Spleen (tissue), 11 donors: ENCODE measurements around the gene MAN1A2. TPM values are rescaled to one million over a fixed set of nuclear protein-coding genes. Genes with fewer than 3 reads are reported as not detected.

ENCODE experiments used
- DNase-seq: peaks from one replicate; pipeline ENCODE4 v3.0.0-alpha.2; 2020
- H3K27ac ChIP-seq, 8 donors: fragments of 200-600 bp; sonication (generic) in 7 of 8; 1 replicate in 4 of 8; 2 replicates in 4 of 8; pipeline versions ENCODE4 v1.5.0 to v1.8.0; 2016 to 2021; ENCODE audit warnings: inconsistent platforms in 4 of 8, mild to moderate bottlenecking in 4 of 8, moderate library complexity in 1 of 8
- H3K27me3 ChIP-seq, 7 donors: fragments of 200-600 bp; sonication (generic) in 6 of 7; replicated peaks in 1 of 7; 1 replicate in 4 of 7; 2 replicates in 3 of 7; pipeline versions ENCODE4 v1.5.0 to v1.8.0; 2016 to 2021; ENCODE audit warnings: inconsistent platforms in 3 of 7, mild to moderate bottlenecking in 1 of 7
- H3K36me3 ChIP-seq, 6 donors: fragments of 200-600 bp; sonication (generic) in 5 of 6; 1 replicate in 4 of 6; 2 replicates in 2 of 6; pipeline versions ENCODE4 v1.5.0 to v1.8.0; 2016 to 2021; ENCODE audit warnings: inconsistent platforms in 2 of 6
- H3K4me1 ChIP-seq, 6 donors: fragments of 200-600 bp; sonication (generic) in 5 of 6; 1 replicate in 3 of 6; 2 replicates in 3 of 6; pipeline versions ENCODE4 v1.5.0 to v1.8.0; 2016 to 2021; ENCODE audit warnings: inconsistent platforms in 3 of 6
- H3K4me3 ChIP-seq, 8 donors: fragments of 200-600 bp; sonication (generic) in 7 of 8; 1 replicate in 4 of 8; 2 replicates in 4 of 8; pipeline versions ENCODE4 v1.5.0 to v1.8.0; 2016 to 2021; ENCODE audit warnings: inconsistent platforms in 4 of 8, mild to moderate bottlenecking in 4 of 8, moderate library complexity in 2 of 8
- H3K9me3 ChIP-seq, 8 donors: fragments of 200-600 bp; sonication (generic) in 7 of 8; 1 replicate in 4 of 8; 2 replicates in 4 of 8; pipeline versions ENCODE4 v1.5.0 to v1.8.0; 2016 to 2021; ENCODE audit warnings: inconsistent platforms in 4 of 8
- POLR2A ChIP-seq, 3 donors: fragments of 450-650 bp; IDR thresholded peaks; one replicate each; pipeline ENCODE4 v1.5.1; 2017; ENCODE audit warnings: antibody characterized with exemption in 3 of 3, mild to moderate bottlenecking in 1 of 3
- POLR2AphosphoS5 ChIP-seq, 3 donors: sonication (generic); formaldehyde crosslinking; IDR thresholded peaks; one replicate each; pipeline ENCODE4 v1.5.1; 2017; ENCODE audit warnings: antibody characterized with exemption in 3 of 3
- WGBS, 5 donors: extraction: QIAGEN DNeasy Blood & Tissue Kit in 3 of 5; methylation state at CpG; one replicate each; pipeline versions ENCODE4 v1.1.5 to v1.1.7; 2013 to 2018; 5-methylcytosine and 5-hydroxymethylcytosine counted together
- intact Hi-C: fragments of 100-400 bp; cut with DNase I; formaldehyde crosslinking; loops from one replicate; pipeline ENCODE4 v1.15.0; 2023; ENCODE audit warnings: low total_unique reads
- polyA plus RNA-seq, 3 donors: library from polyadenylated mRNA; stranded (reverse); fragments of 200-250 nt; gene quantifications; one replicate each; pipeline ENCODE4 v1.2.1, GENCODE V29; 2013
- total RNA-seq, 7 donors: library from RNA; depleted of rRNA in 3 of 7; stranded (reverse); fragments of >200 nt in 3 of 7; fragmentation: NEBNext Ultra II Directional in 4 of 7; extraction: Animal tissue kit (Norgen Biotek cat#: 25700) in 4 of 7; gene quantifications; one replicate each; pipeline versions ENCODE4 v1.1.0 to v1.2.1, GENCODE V29; 2016 to 2021
- TF ChIP-seq, protein P1 (sequence below), 11 experiments: fragments of 200-600 bp in 7 of 11; fragments of 450-650 bp in 4 of 11; sonication (generic) in 4 of 11; IDR thresholded peaks in 8 of 11; conservative IDR thresholded peaks in 3 of 11; 1 replicate in 7 of 11; 2 replicates in 4 of 11; pipeline versions ENCODE4 v1.4.0 to v1.8.0; 2016 to 2021; ENCODE audit warnings: antibody characterized with exemption in 11 of 11, inconsistent platforms in 4 of 11, mild to moderate bottlenecking in 1 of 11
- donor health status: healthy with polysubstance abuse.
- donor health status: DM: no; HTN: no; CAD: no; lungs with moderate emphysema.
- donor health status: DM: no; HTN: no; CAD: no.
- donor health status: Bipolar disorder and iron deficiency.
- donor health status: healthy.
- donor health status: DM: no; HTN: no; CAD: no.
- donor health status: DM: yes; HTN: yes; CAD: no.

Gene MAN1A2
- total and polyA plus RNA-seq, 10 donors = 4.1 to 52.4 (median 42.6) TPM

GRCh38 chr1:117574161-117574835 is 207.0 kb downstream of the MAN1A2 start:
- no peak for DNase-seq
- no peaks in the 10 kb centered on the region for H3K9me3 ChIP-seq
- no peaks in the 10 kb centered on the region for H3K36me3 ChIP-seq
- no peak overlapping the region for H3K4me3 ChIP-seq
- TF ChIP-seq POLR2AphosphoS5 (IDR thresholded peaks at IDR 0.05) (no peak), POLR2A (IDR thresholded peaks at IDR 0.05) (no peak)
- TF ChIP-seq, protein P1, sequence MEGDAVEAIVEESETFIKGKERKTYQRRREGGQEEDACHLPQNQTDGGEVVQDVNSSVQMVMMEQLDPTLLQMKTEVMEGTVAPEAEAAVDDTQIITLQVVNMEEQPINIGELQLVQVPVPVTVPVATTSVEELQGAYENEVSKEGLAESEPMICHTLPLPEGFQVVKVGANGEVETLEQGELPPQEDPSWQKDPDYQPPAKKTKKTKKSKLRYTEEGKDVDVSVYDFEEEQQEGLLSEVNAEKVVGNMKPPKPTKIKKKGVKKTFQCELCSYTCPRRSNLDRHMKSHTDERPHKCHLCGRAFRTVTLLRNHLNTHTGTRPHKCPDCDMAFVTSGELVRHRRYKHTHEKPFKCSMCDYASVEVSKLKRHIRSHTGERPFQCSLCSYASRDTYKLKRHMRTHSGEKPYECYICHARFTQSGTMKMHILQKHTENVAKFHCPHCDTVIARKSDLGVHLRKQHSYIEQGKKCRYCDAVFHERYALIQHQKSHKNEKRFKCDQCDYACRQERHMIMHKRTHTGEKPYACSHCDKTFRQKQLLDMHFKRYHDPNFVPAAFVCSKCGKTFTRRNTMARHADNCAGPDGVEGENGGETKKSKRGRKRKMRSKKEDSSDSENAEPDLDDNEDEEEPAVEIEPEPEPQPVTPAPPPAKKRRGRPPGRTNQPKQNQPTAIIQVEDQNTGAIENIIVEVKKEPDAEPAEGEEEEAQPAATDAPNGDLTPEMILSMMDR (IDR thresholded peaks at IDR 0.05 in 8 of 11, conservative IDR thresholded peaks at IDR 0.05 in 3 of 11) = no peak
- H3K27me3 ChIP-seq = no peaks in the 10 kb centered on the region
- intact Hi-C loops = no loop called here
- H3K4me1 ChIP-seq = peaks cover 0 to 17% (median 16%) of the 10 kb centered on the region in 6 donors
- whole genome bisulfite sequencing, 5 donors = 82 to 91% (median 84%) methylated on average over 5 of the region's 5 CpGs
- H3K27ac ChIP-seq = no peak overlapping the region

GRCh38 chr1:117575586-117576225 is 208.5 kb downstream of the MAN1A2 start:
- Histone ChIP-seq H3K4me1 (peaks cover 0 to 17% (median 16%) of the 10 kb centered on the region in 6 donors), H3K36me3 (no peaks in the 10 kb centered on the region), H3K4me3 (no peak overlapping the region), H3K27me3 (no peaks in the 10 kb centered on the region), H3K9me3 (no peaks in the 10 kb centered on the region), H3K27ac (no peak overlapping the region)
- intact Hi-C loops = no loop called here
- TF ChIP-seq POLR2AphosphoS5 (IDR thresholded peaks at IDR 0.05) (no peak), POLR2A (IDR thresholded peaks at IDR 0.05) (no peak)
- TF ChIP-seq, protein P1 (IDR thresholded peaks at IDR 0.05 in 8 of 11, conservative IDR thresholded peaks at IDR 0.05 in 3 of 11) = no peak
- 86 to 94% (median 87%) methylated on average over 4 to 8 of the region's 8 CpGs for WGBS, 5 donors
- DNase-seq = peak; percentile 74

DNA sequence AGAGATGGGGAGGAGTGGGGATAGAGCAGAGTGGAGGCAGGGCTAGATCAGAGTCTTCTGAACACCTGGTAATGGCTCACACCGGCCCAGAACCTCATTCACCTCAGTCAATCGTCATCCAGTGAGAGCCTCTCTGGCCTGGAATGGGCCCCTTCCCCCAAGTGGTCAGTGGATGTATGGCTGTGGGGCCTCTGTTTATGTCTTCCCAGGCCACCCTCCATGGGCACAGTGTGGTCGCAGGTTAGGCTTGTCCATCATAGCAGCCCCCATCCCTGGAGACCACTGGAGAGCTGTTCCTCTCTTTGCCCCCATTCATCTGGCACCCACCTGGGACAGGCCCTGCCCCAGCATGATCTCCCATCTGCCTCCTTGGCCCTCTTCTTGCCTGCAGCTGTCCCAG is 209.0 kb downstream of the MAN1A2 start:
- no peak overlapping the region for H3K27ac ChIP-seq
- peak; percentile 54 for DNase-seq
- no peak overlapping the region for H3K4me3 ChIP-seq
- intact Hi-C loops = no loop called here
- H3K4me1 ChIP-seq = peaks cover 0 to 17% (median 16%) of the 10 kb centered on the region in 6 donors
- H3K9me3 ChIP-seq = no peaks in the 10 kb centered on the region
- TF ChIP-seq, protein P1 (IDR thresholded peaks at IDR 0.05 in 8 of 11, conservative IDR thresholded peaks at IDR 0.05 in 3 of 11) = no peak
- TF ChIP-seq POLR2A (IDR thresholded peaks at IDR 0.05) (no peak), POLR2AphosphoS5 (IDR thresholded peaks at IDR 0.05) (no peak)
- no peaks in the 10 kb centered on the region for H3K36me3 ChIP-seq
- H3K27me3 ChIP-seq = no peaks in the 10 kb centered on the region
- 92 to 97% (median 96%) methylated on average over 3 of the region's 3 CpGs for WGBS, 5 donors

DNA sequence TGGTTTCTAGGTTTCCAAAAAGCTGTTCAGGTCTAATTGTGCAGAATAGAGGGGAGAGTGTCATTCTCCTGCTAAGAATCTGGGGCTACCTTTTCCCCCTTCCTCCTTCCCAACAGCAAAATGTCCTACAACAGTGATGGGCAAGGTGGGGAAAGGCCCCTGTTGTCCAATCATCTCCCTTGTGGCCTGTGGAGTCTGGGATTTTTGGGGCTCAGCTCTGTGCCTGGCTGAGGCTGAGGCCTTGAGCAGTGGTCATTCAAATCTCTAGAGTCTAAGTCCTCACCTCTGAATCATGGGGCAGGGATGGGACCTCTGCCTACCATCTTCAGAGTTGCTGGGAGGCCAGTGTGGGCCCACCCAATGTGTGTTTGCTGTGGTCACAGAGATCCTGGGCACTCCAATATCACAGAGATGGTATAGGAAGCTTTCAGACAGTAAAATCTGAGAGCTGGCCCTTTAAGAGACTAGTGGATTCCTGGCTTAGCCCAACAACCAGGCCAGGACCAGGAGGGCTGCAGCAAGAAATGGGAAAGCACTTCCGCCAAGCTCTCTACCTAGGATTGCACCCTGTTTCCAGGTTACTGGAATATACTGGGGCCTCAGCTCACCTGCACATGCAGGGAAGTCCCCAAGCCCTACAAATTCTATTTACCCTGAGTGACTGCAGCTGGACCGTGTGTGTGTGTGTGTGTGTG is 210.1 kb downstream of the MAN1A2 start:
- TF ChIP-seq POLR2AphosphoS5 (IDR thresholded peaks at IDR 0.05) (no peak), POLR2A (IDR thresholded peaks at IDR 0.05) (no peak)
- TF ChIP-seq, protein P1 (IDR thresholded peaks at IDR 0.05 in 8 of 11, conservative IDR thresholded peaks at IDR 0.05 in 3 of 11) = no peak
- 62 to 100% (median 90%) methylated on average over 1 to 2 of the region's 2 CpGs for WGBS, 5 donors
- Histone ChIP-seq H3K36me3 (no peaks in the 10 kb centered on the region), H3K9me3 (no peaks in the 10 kb centered on the region), H3K27ac (no peak overlapping the region), H3K27me3 (no peaks in the 10 kb centered on the region), H3K4me1 (peaks cover 0 to 15% (median 14%) of the 10 kb centered on the region in 6 donors), H3K4me3 (no peak overlapping the region)
- intact Hi-C loops = no loop called here
- DNase-seq = no peak
